GM12874 (cell line): Measurements from ENCODE around the gene RAB33A.

Experiments used
- TF ChIP-seq, protein P1 (sequence below): IDR thresholded peaks from 2 replicates; pipeline ENCODE4 v1.5.1; 2011; ENCODE audit warnings: low read depth, mild to moderate bottlenecking, control low read depth, low read length, moderate library complexity; ENCODE audit not compliant: insufficient read depth

The RAB33A gene

DNA sequence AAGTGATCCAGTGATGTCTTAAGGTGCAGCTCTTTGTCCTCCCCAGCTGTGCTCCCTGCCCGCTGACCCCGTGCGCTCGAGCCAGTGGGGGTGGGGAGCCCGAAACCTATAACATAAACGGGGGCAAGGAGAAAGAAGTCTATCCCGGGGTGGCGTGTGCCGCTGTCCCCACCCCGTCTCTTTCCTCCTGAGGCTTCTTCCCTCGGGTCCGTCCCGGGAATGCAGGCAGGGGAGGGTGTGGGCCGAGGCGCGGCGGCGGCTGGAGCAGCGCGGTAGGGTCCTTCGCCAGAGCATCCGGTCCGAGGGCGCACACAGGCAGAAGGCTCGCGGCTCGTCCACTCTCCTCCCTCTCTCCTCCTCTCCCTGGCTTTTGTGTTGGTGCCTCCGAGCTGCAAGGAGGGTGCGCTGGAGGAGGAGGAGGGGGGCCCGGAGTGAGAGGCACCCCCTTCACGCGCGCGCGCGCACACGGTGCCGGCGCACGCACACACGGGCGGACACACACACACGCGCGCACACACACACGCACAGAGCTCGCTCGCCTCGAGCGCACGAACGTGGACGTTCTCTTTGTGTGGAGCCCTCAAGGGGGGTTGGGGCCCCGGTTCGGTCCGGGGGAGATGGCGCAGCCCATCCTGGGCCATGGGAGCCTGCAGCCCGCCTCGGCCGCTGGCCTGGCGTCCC is at the start of gene RAB33A:
Gene RAB33A, plus strand, starts transcription at position 517 of the 681 bp plus-strand sequence. Its CDS starts 101 bp downstream, at position 618.
- TF ChIP-seq, protein P1, sequence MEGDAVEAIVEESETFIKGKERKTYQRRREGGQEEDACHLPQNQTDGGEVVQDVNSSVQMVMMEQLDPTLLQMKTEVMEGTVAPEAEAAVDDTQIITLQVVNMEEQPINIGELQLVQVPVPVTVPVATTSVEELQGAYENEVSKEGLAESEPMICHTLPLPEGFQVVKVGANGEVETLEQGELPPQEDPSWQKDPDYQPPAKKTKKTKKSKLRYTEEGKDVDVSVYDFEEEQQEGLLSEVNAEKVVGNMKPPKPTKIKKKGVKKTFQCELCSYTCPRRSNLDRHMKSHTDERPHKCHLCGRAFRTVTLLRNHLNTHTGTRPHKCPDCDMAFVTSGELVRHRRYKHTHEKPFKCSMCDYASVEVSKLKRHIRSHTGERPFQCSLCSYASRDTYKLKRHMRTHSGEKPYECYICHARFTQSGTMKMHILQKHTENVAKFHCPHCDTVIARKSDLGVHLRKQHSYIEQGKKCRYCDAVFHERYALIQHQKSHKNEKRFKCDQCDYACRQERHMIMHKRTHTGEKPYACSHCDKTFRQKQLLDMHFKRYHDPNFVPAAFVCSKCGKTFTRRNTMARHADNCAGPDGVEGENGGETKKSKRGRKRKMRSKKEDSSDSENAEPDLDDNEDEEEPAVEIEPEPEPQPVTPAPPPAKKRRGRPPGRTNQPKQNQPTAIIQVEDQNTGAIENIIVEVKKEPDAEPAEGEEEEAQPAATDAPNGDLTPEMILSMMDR = no peak

DNA sequence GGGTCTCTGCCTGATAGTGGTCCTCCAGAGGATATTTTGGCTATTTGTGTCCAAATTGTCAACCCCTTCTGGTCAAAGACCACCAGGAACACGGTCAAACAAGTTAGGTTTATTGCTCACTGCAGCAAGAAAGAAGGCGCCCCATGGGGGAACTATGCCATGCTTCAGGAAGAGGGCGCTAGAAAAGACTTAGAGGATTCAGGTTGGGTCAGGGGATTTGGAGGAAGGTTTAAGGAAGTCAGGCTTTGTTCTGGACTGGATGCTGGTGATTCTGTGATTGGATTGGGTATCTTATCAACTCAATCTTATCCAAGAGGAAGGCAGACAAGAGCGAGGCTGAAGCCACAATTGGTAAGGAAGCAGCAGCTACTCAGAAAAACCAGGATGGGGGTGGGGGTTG is 47.2 kb upstream of the RAB33A start:
- TF ChIP-seq, protein P1 = no peak

DNA sequence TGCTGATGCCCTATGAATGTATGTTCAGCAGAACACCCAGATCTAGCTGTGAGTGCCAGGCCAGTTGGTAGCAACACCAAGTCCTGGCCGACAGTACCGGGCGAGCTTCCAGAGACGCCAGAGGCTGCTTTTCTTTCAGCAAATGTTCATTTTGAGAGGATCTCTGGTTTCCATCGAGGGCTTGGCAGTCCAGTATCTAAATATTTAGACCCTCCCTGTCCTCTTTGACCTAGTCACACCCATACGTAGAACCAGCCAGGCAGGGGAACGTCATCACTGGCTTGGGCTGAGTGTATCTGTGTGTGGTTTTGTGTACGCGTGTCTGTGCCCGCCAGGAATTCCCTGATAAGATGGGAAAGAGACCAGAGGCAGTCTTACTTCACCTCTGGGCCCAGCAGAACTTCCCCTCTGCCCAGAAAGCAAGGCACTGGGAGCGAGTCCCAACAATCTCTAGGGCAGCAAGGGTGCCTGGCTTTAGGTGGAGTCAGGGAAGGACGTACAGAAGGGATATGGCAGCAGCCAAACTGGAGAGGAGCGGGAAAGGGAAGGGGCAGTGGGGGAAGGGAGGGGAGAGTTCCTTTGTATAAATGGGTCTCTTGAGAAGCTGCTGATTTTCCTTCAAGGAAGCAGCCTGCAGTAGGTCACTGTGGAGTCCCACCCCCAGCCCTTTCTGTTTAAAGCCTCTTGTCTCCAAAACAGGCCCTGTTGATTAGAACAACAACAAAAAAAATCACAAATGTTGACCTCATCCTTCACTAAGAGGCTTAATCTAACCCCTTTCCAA is 46.5 kb upstream of the RAB33A start:
- TF ChIP-seq, protein P1 = no peak

DNA sequence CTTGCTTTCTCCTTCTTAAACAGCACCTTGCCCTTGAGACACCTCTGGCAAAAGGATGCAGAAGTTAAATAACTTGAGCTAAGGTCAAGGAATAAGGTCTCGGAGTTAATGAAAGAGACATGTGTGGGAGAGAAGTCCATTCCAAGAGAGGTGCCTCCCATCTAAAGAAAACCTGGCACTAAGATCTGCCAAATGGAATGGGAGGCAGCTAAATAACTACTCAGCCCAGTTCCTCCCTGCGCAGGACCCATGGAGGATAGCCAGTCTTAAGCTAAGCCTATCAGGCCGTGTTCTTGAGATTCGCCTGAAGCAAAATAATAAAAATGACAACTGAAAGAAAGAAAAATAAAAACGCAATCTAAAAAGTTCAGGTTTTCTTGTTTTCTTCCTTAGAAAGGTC is 40.8 kb upstream of the RAB33A start:
- TF ChIP-seq, protein P1 = no peak

DNA sequence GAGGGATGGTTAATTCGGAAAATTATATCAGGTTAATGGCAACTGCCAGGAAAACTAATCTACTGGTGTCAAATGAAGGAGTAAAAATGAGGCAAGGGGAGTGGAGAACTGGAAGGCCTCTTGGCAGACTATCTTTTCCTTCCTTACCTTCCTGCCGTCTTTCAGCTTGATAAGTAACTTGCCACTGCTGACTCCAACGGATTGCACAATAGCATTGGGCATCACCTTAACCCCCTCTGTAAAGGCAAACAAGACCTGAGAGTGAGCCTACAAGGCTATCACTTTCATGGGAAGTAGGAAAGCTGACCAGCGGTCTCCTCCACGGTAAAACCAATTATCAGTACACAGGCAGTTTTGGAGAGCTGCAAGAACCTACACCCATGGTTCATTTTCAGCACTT is 35.3 kb upstream of the RAB33A start:
- TF ChIP-seq, protein P1 = no peak

DNA sequence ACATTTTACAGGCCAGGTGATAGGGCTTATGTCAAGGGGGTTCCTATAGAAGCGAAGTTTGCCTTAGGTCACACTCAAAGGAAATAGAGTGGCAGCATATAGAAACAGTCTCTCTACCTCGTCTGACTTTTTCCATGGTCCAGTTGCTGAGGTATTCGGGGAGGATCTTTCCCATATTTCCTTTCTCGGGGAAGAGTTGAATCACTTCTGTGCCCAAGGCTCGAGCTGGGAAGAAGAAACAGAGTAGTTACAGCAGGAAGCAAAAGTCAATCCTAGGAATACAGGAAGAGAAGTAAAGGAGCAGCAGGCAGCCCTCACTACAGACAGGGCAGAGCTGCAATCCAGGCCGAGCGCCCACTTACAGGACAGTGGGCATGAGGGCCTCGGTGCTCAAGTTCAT is 34.8 kb upstream of the RAB33A start:
- TF ChIP-seq, protein P1 = no peak

DNA sequence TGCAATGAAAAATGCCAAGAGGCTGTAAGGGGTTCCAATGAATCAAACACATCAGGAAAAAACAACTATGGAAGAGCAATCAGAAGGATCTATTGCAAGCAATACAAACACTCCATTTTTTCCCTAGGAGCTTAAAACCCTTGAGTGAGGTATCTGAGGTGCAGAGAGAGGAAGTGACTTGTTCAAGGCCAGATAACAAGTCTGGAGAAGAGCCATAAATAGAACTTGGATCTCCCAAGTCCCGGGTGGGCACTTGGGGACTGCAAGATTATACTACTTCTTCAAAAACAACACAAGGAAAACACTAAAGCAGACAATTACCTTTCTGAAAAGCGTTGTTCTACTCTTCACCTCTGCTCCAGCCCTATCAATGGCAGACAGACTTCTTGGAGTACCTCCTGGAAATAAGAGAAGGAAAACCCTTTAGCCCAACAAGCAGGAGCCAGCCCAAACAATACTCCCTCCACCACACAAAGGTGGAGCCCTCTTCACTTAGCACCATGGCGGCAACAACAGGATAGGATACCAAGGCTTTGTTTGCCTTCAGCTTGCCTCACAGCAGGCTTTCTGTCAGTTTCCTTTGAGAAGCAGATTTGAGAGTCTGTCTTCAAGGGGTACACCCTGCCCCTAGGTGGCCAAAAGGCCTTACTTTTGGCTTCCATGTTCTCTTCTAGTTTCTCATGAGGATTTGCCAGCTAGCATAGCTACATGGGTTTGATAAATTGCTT is 32.1 kb upstream of the RAB33A start:
- TF ChIP-seq, protein P1 = no peak
